ENCODE results near the gene NADSYN1.

Gene NADSYN1

DNA sequence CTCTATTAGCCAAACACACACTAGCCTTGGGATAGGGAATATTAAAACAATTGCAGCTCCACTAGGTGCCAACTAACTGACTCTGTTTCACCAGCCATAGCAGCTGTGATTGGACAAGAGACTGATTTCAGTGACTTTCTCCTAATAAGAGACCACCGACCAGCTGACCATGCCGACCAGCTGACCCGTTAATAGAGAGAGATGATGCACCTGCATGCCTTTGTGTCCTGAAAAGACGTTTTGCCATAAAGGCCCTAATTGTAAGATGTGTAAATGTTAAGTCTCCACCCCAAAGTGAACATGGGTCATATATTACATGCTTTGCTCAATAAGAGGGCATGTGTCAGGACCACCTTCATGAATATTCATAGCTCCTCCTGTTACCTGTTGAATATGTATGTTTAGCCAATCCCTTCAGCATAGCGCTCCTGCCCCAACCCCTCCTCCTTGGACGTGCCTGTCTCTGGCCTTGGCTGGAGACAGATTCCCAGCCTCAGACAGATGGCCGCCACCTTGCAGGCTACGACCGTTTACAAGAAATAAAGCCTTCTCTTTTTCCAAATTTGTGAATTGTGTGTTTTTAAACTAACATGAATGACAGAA is 1.3 kb upstream of the NADSYN1 start:
- no peak for DNase-seq (ENCODE audit: low read depth in 2 of 2)

DNA sequence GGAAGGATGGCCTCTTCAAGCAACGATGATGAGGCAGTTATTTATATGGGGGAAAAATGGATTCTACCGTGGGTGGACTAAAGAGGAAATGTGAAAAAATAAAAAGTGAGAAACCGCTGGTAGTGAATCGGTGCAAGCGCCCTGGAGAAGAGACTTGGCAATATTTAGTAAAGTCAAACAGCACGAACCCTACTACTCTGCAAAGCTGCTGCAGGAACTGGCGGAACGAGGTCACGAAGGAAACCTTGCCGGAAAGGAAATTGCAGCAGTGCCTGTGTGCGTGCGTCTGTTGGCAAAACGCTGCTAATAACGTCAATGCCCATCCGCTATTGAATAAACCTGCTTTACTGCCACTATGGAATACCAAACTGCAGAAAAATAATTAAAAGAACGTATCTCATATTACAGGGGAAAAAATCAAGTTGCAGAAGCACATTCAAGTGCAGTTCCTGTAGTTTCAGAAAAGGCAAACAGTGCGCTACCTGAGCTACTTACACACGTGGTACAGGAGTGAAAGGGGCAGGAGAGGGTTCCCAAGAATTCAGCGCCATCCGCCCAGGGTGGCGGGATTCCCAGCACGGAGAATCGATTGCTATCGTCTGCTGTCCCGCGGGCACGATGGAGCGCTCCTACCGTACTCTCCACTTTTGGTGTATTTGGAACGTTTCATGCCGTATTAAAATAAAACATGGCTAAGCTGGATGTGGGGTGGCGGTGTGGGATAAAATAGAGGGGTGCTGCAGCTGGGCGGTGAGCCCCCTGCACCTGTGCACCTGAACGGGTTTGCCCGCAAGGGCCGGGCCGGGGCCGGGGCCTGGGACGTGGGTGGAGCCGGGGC is 585 bp upstream of the NADSYN1 start:
- DNase-seq (ENCODE audit: low read depth in 2 of 2): peak in 1 of 2 experiments; percentile 34

DNA sequence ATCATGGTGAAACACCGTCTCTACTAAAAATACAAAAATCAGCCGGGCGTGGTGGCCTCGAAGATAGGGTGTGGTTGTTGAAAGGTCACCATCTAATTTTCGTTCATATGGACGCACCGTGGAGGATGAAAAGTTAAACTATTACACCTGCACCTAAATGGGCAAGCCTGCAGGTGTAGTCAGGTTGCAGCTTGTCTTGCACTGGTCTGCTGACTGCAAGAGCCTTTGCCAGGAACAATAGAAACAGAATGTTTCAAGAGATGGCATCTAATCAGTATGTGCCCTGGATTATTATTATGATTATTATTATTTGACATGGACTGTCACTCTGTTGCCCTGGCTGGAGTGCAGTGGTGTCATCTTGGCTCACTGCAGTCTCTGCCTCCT is 908 bp downstream of the NADSYN1 start:
- no peak for DNase-seq (ENCODE audit: low read depth in 2 of 2)

DNA sequence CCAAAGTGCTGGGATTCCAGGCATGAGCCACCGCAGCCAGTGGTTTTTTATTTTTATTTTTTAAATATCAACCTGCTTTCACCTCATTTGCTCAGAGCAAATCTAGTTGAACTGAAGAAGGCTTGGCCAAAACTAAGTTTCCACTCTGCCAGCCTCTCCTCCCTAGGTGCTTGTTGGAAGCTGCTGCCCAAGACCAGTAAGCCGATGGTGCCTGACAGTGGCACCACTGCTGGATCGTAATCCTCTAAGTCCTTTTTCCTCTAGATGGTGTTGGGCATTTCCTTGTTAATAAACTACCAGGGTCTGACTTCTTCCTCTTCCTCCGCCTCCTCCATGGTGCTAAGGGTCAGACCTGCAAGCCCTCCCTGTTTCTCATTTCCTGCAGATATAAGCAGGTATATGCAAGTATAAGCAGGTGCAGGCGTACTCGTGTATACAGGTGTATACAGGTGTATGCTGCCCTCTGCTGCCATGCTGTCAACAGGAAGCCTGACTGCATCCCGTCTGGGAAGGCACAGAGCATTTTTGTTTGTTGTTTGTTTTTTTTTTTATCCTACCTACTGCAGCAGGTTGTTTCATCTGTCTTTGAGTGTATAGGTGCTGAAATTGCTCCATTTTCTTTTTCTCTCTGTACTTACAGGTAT is 1.6 kb downstream of the NADSYN1 start:
- DNase-seq (ENCODE audit: low read depth in 2 of 2): no peak

DNA sequence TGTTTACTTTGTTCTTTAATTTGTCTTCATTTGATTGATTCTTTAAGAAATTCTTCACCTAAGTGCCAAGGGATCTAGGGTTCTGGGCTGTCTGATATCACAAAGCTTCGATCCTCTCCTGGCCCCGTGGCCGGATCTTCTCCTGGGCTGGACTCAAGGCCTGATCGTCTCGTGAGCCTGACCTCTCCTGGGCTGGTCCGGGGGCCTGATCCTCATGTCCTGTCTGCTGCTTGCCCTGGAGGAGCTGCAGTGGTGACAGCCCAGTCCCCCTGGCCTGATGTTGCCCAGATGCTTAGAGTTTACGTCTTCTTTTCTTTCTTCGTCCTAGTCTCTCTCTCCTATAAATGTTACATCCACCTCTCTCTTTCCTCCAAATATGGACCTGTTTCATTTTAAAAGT is 3.3 kb downstream of the NADSYN1 start:
- DNase-seq (ENCODE audit: low read depth in 2 of 2): no peak

DNA sequence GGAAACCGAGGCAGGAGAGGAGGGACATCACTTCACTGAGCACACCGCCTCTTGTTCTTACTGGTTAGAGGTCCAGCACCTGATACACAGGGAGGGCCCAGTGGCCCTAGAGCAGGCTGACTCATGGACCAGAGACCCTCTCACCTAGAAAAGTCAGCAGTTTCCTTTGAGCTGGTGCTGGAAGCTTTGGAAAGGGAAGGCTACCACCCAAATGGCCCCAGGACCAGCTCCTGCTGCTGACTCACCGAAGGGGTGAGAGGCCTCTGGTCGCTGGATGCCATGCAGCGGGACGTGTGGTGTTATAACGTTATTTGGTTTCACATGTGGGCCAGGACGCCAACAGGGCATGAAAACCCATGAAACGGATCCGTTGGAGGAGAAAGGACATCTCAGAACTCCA is 3.8 kb downstream of the NADSYN1 start:
- no peak for DNase-seq (ENCODE audit: low read depth in 2 of 2)

DNA sequence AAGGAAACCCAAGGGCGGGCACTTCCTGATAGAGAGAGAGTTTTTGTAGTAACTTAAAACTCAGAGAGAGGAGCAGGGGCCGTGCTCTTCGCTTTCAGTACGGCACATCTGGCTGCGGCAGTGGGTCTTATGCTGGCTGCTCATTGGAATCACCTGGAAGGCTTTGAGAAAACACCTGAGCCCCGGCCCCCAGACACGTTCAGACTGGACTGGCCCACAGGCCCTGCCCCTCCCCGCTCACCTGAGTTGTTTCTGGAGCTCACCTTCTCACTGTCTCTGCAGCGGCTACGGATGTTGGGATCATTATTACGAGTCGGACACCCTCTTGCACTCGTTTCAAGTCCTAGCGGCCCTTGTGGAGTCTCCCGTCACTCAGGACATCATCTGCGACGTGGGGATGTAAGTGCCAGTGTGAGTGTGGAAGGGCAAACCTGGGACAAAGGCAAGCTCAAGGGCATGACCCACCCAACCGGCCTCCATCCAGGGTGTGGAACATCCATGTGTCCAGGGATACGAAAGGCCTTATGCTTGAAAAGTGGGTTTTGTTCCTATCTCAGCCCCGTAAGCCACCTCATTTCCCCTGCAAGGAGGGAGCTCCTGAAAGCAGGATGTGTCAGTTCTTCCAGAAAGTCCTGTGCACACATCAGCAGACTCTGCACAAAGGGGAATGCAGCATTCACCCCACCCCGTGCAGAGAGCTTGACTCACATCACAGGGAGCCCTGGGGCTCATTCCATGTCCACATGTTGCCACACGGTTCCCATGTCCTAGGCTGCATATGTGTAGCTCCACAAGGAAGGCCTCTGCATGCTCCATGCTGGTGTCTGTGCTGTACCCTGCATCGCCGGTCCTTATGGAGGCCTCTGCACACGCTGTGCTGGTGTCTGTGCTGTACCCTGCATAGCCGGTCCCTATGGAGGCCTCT is 5.4 kb downstream of the NADSYN1 start:
- DNase-seq (ENCODE audit: low read depth in 2 of 2): no peak

DNA sequence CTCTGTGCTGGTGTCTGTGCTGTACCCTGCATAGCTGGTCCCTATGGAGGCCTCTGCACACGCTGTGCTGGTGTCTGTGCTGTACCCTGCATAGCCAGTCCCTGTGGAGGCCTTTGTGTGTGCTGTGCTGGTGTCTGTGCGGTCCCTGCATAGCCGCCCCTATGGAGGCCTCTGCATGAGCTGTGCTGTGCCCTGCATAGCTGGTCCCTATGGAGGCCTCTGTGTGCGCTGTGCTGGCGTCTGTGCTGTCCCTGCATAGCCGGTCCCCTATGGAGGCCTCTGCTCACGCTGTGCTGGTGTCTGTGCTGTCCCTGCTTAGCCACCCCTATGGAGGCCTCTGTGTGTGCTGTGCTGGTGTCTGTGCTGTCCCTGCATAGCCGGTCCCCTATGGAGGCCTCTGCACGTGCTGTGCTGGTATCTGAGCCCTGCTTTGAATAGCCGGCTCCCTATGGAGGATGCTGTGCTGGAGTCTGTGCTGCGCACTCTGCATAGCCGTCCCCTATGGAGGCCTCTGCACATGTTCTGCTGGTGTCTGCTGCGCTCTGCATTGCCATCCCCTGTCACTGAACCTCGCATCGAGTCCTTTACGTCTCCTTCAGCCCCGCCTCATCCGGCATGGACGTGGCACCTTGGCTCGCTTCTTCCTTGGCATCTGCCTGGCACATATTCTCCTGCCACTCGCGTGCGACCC is 6.2 kb downstream of the NADSYN1 start:
- DNase-seq (ENCODE audit: low read depth in 2 of 2): no peak

DNA sequence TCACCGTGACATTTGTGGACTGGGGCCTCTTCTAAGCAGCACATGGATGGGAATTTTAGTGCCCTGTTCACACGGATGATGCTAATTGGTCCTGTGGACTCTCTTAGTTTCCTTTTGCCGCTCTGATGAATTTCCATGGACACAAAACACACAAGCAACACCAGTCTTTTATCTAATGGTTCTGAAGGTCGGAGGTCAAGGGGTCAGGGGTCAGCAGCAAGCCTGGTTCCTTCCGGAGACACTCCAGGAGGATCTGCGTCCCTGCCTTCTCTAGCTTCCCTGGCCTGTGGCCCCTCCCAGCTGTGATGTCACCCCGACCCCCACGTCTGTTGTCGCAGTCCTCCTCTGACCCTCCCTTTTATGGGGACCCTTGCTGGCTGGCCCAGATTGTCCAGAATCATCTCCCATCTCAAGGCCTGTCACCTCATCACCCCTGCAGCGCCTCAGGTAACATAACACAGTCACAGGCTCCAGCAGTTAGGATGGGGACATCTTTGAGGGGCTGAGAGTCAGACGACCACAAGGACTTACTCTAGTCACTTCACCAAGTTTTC is 6.8 kb downstream of the NADSYN1 start:
- DNase-seq (ENCODE audit: low read depth in 2 of 2): no peak

DNA sequence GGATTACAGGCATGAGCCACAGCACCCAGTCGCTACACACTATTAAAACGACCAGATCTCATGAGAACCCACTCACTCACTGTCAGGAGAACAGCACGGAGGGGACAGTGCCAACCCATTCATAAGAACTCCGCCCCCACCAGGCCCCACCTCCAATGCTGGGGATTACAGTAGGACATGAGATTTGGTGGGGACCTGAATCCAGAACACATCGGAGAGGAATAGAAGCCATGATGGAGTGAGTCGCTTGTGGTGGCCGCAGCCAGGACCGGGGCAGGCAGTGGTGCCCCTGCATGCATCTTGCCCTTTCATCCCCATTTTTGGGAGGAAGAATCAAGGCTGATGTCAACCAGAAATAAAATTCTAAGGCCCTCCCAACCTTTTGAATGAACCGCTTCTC is 8.7 kb downstream of the NADSYN1 start:
- no peak for DNase-seq (ENCODE audit: low read depth in 2 of 2)

DNA sequence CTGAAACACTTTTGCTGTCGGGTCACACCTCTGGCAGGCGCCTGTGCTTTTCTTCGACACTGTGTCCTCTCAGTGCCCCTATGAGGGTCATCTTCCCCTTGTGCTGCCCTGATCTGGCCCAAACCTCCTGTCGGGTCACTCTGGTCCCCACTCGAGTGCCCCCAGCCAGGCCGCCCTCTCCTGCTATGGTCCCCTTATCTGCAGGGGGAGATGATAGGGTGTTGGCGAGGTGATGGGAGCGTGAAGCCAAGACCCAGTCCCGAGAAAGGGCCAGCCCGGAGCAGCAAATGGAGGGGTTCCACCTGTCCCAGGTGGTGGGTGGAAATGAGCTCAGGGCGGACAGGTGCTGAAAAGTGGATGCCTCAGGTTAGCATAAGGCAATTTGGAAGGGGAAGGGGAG is 9.7 kb downstream of the NADSYN1 start:
- no peak for DNase-seq (ENCODE audit: low read depth in 2 of 2)

DNA sequence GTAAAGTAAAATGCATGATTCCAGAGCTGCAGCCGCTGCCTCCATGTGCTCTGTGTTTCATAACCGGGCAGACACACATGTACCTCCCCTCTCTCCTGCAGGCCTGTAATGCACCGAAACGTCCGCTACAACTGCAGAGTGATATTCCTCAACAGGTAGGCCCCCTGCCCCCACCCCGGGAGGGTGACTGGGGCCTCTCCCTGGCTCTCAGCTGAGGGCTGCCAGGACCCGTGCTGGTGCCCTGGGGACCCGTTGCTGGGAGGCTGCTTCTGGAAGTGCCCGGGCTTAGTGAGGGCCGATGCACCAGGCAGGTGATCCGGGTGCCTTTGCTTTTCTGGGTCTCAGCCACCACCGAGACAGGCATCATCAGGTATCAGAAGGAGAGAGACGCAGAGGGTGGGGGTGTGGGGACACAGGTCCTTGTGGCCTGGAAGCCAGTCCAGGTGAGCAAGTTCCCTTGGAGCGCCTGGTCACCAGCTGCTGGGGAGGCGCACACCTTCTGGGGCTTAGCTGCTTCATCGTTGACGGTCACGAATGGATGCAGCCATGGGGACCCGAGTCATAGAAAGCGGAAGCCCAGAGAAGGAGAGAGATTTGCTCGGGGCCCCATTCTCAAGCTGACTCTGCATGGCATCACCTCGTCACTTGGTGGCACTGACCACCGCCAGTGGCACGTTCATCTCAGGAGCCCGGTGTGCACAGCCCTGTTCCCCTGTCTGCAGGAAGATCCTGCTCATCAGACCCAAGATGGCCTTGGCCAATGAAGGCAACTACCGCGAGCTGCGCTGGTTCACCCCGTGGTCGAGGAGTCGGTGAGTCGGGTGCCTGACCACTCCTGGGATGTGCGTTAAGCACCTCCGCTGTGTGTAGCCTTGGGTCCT is 10.6 kb downstream of the NADSYN1 start:
- no peak for DNase-seq (ENCODE audit: low read depth in 2 of 2)

DNA sequence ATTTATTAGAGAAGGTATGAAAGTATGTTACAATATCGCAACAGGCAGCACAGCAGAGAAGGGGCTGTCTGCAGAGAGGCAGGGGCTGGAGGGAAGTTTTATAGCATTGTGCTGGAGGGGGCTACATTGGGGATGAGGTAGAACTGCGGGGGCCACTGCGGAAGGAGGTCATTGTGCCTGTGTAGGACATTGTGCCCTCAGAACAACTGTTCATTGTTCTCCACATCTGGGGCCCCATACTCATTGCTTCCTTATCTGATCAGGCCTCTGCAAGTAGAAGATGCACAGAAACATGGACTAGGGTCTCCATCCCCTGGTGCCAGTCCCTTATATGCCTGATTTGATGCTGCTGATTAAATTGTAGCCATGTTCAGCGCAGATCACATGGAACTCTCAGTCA is 12.1 kb downstream of the NADSYN1 start:
- DNase-seq (ENCODE audit: low read depth in 2 of 2): no peak

DNA sequence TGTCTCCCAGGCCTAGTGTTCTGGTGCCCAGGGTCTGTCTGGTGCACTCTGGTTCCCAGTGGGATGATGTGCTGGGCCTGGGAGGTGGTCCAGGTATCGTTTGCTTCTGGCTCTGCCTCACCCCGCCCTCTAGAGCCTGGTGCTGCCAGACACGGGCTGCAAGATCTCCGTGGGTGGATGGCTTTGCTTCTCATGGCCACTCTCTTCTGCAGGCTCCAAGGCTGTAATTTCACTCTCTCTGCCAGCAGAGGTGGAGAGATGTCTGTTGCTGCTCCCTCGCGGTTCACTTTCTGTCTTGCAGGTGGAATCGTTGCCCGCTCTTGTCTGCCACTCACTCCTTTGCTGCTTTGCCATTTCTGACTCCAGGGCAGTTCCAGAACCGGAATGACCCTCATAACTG is 13.4 kb downstream of the NADSYN1 start:
- DNase-seq (ENCODE audit: low read depth in 2 of 2): no peak

DNA sequence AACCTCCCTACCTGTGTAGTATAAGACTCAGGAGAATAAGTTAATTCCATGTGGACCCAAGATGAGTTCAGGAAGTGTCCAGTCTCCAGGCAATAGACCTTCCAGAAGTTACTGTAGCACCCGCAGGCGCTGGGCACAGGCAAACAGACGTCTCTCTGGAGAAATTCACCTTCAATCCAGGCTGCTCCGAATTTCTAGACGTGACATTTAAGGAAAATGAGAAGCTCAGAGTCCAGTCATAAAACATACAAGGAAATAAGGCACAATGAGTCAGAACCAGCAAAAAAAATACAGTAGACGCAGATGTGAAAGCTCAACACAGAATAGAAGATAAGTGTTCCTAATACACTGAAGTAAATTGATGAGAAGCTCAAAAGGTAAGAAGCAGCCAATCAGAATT is 14.2 kb downstream of the NADSYN1 start:
- no peak for DNase-seq (ENCODE audit: low read depth in 2 of 2)

DNA sequence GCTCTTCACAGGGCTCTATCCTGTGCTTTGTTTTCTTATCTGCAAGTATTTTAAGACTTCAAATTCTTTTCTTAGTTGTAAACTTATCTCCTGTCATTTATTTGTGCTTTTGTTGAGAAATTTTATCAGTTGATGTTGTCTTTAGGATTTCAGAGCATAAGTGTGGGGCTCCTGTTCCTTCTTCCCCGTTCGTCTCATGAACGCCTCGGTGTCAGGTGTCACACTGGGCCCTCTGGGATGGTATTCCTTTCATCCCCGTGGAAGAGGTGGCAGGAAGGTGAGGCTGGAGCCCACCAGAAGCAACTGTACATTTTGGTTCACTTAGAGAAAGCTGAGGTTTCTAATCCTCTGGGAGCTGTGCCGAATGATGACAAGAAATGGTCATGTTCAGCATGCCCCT is 17.9 kb downstream of the NADSYN1 start:
- DNase-seq (ENCODE audit: low read depth in 2 of 2): no peak

DNA sequence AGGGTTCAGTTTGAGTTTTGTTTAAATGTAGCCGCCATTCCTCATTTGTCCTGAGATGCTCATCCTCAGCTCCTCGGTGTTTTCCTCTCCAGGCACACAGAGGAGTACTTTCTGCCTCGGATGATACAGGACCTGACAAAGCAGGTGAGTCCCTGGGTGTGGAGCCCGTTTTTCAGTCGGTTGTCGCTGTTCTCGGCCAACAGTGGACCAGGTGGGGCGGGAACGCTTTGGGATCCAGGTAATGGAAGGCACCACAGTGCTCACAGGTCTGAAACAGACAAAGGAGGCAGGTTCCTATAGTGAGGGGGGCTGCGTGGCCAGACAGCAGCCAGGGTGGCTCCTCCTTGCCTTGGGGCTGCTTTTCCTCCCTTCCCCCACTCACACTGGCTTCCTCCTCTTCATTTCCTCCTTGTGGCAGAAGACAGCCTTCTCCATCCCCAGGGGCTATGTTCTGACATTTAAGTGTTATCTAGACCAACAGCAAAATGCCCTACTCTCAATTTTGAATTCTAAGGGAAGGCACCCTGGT is 19.4 kb downstream of the NADSYN1 start:
- no peak for DNase-seq (ENCODE audit: low read depth in 2 of 2)

DNA sequence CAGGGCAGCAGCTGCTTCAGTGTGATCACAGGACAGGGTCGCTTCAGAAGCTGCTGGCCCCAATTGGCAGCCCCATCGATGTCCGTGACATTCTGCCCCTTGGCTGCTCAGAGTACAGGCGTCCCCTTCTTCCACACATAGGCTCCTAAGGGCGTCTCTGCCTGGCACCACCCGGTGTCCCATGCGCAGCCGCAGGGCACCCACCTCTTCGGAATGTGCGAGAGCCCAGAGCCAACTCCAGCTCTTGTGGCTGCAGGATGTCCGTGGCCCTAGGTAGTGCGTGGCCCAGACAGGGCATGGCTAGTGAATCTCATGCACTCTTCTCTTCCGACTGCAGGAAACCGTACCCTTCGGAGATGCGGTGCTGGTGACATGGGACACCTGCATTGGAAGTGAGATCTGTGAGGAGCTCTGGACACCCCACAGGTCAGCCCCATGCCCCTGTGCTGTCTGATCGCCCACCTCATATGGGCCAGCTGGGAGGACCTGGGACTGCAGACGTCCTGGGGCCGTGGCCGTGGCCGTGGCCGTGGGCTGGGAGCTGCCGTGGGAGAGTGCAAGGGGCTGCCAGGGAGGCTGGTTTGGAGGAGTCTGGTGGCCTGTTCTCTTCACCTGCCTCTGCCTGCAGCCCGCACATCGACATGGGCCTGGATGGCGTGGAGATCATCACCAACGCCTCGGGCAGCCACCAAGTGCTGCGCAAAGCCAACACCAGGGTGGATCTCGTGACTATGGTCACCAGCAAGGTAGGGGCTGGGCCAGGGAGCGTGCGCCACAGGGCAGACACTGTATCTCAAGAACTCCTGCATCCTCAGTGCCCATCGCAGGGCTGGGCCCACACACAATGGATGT is 20.2 kb downstream of the NADSYN1 start:
- DNase-seq (ENCODE audit: low read depth in 2 of 2): no peak

DNA sequence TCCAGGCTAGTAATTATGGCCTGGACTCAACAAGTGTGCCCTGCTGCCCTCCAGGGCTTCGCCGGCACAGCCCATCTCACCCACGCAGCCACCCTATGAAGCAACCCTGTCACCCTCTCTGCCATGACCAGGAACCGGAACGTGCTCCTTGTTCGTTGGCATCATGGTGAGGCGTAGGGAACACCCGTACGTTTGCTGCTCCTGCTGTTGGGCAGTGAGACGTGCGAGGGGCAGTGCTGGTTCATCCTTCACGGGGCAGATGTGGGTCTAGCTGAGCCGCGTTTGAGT is 20.7 kb downstream of the NADSYN1 start:
- no peak for DNase-seq (ENCODE audit: low read depth in 2 of 2)
